H54 (cell line): ENCODE measurements around the gene LRCH1.

Experiments used
- DNase-seq: peaks from one replicate; pipeline ENCODE4 v3.0.0; 2011; ENCODE audit warnings: low spot score, mixed read lengths; ENCODE audit not compliant: insufficient read length
- FAIRE-seq: peaks from 3 replicates; lab custom pipeline; 2011; peaks lifted over from hg19 to GRCh38; lab: Jason Lieb, UNC
- POLR2A ChIP-seq: IDR thresholded peaks from 2 replicates; pipeline ENCODE4 v1.6.1; 2011; ENCODE audit warnings: low read depth, mild to moderate bottlenecking, low read length

Gene LRCH1

DNA sequence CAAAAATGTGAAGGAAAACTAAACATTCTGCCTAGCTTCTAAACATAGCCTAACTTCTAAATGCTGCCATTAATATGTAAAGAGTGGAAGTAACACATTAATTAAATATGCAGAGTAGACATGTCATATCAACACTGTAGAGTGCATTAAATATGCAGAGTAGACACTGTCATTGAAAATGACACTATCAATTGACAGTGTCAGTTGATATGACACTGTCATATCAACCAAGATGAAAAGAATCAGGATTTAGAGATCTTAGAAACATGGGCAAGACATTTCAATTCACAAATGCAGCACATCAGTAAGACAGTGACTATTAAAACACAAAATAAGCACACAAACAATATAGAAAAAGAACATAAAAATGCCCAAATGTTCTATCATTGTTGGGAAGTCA, 218.7 kb downstream of the LRCH1 start:
- DNase-seq (no peak), FAIRE-seq (no peak)
- no peak for TF ChIP-seq POLR2A

DNA sequence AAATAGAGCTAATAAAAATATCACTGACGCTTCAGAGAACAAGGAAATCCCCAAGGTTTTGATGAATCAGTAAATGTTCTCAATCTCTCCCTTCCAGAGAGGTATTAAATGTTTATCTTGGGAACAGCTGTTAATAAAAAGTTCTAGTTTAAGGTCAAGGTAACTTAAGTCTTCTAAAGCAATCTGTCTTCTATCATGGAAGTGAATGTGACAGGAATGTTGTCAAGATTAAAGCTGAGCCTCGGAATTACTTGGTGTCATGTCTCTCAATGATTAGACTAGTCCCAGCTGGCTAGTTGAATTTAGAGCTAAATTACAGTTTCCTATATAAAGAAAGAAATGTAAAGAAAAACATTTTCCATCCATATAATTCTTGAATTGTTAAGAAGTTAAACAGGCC, 220.6 kb downstream of the LRCH1 start:
- no peak for TF ChIP-seq POLR2A
- FAIRE-seq (no peak), DNase-seq (no peak)

DNA sequence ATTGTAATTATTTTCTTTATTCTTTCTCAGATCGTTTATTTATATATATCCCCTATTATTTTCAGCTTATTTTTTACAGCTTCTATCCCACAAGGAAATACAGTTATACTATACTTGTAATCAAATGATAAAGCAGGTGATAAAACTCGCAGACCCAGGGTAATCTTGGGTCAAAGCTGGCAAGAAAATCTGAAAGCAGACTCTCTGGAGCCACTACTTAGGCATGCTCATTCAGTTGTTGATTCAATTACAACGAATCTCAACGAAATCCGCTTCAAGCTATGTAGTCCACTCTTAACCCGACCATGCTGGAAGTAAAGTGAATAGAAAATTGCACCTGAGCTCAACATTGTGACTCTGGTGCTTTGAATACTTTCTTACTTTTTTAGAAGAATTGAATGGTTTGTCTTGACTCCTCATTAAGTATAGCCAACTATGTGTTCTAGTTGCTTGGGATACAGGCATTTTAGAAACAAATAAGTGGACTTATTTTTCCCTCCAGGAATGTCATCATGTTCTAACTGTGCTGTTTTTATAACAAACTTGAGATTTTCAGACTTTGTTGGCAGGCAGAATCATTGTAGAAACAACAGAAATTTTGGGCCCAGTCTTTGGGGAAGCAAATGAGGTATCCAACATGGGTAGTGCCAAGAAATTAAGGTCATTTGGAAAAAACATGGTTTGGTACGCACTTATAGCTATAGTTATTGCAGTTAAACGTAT, 222.6 kb downstream of the LRCH1 start:
- no peak for TF ChIP-seq POLR2A
- FAIRE-seq (no peak), DNase-seq (no peak)

DNA sequence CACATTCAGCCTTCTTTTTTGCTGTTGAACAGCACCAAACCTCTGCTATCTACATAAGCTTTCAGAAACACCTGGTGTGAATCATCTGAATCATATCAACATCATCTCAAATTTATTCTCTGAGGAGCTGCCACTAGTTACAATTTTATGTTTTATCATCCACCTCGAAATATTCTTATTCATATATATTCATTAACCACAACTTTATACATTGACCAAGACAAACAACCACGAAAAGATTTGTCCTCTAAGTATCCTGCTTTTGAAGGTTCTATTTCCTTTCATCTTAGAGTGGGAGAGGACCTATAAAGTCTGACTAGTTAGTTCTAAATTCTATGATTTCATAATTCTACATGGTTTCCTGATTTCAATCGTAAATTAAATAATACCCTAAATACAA, 225.1 kb downstream of the LRCH1 start:
- no peak for TF ChIP-seq POLR2A
- DNase-seq (no peak), FAIRE-seq (no peak)

DNA sequence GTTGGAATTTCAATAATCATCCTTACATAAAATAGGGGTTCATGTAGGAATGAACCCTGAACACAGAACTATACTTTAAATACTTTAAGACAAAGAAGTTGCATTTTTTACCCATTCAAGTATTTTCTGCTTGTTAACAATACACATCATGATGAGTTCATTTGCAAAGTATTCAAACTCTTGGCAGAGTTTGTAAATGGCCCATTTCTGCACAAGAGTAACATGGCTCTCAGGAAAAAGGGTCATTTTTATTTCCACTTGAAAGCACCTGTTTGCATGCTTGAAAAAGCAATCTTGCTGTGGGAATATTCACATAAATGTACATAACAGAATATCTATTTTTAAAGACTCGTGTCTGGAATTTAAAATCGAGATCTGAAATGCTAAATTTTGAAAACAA, 225.9 kb downstream of the LRCH1 start:
- no peak for FAIRE-seq

DNA sequence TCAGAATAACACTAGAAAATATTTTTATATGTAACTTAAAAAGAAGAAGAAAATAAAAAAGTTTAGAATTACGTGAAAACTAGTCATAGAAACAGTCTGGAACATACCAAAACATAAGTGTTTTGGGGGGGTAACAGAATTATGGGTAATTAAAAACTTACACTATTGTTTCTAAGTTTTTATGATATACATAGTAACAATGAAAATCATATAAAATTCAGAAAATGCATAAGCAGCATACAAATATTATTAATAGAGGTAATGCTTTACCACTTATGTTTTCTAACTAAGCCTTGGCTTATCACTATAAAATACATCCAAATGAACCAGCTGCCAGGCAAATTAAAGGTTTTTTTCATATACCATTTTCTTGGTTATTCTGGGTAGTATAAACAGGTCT, 229.1 kb downstream of the LRCH1 start:
- FAIRE-seq (no peak), DNase-seq (no peak)
- TF ChIP-seq POLR2A, result no peak

More for the DNA sequence above, 225.9 kb downstream of the LRCH1 start:
- no peak for TF ChIP-seq POLR2A
- DNase-seq, result no peak

DNA sequence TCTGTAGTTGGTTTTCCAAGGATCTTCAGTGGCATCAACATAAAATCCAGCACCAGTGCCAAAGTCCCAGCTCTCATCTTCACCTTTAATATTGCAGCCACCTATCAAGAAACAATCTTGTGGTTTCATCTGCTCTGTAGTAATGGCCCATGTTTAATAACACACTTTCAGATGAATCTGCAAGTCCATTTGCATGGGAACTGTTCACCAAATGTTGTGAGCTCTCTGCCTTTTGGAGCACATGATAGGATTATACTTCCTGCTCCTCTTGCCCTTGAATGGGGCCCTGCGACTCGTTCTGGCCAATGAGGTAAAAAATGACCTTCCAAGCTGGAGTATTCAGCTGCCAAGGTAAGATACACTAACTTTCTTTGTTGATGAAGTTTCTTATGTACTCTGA, 229.7 kb downstream of the LRCH1 start:
- DNase-seq (no peak), FAIRE-seq (no peak)
- no peak for TF ChIP-seq POLR2A

DNA sequence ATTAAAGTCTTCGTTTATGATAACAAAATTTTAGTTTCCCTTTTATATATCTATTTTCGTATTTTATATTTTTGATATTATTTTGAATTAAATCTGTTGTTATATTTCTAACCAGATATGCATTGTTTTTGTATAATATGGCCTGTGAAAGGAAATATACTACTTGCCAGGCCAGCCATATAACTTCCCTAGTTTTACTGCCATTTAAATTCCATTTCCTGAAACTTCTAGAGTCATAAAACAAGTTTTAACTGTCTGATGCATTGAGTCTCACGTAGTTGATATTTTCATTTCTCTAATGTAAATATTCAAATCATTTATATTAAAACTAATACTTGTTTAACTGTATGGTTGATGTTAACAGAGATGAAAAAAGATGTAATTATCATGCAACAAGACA, 230.5 kb downstream of the LRCH1 start:
- FAIRE-seq (no peak), DNase-seq (no peak)
- no peak for TF ChIP-seq POLR2A

DNA sequence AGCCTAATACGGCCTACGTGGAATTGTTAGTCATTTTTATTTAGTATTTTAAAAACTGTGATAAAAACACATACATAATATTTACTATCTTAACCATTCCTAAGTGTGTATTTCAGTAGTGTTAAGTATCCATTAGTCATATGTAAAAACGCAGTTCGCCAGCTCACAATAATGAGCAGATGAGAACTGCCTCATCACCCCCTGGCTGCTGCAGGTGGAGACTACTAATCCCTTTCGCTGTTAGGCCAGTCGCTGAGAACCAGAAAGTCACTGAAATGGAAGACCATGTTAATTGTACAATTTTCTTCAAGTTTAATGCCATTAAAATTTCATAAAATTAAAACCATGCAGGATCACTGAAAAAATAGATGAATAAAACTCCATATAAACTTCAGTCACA, 242.4 kb downstream of the LRCH1 start:
- no peak for DNase-seq
- FAIRE-seq, result no peak
- no peak for TF ChIP-seq POLR2A

DNA sequence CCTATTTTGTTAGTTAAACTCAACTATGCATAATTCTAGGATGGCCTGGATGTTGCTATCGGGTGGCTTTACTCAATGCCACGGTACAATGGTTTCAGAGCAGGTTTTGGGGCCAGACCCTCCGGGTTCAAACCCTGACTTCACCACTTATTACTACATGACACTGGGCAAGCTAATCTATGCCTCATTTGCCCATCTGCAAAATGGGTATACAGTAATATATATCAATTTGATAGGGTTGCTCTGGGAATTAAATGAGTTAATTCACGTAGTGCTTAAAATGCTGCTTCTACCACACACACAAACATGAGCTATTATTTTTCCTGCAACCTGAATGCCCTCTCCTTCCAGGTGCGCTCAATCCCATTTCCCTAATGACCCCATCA, 243.2 kb downstream of the LRCH1 start:
- no peak for TF ChIP-seq POLR2A
- FAIRE-seq (no peak), DNase-seq (no peak)

DNA sequence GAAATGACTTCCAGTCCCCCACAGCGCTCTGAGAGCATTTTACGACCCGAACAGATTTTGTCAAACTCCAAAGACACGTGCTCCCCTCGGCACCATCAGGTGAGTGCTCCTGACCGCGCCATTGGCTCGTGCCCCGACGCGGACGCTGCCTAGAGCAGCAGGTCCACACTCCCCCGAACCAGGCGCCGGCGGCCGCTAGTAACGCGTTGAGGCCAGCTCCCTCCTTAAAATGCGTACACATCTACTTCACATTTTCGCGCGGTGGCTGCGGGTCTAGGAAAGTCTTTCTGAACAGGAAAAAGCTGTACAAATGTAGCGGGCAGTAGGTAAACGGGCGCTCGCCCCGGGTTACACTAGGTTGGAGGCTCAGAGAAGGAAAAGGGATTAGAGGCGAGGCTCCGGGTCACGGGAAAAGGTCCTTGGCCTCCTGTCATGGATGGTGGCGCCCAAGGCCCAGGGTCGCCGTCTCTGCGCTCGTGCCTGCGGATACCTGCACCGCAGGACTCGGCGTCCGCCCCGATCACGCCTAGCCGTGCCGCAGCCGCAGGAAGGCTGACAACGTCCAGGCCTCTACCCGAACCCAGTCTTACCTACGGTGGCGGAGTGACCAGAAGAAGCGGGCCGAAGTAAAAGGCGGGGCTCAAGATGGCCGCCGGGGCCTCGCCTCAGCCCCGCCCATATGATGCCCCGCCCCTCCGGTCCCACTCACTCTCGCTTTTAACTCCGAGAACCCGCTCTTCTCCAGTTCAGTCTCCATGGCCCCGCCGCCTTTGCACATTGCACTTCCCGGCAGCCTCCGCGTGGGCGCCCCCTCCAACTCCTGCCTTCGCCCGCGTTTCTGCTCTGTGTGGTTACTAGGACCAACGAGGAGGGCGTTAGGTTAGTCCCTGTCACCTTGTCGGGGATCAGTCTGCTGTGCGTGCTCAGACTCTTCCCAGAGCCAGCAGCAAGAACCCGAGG, 243.8 kb downstream of the LRCH1 start, which contains the start of gene ESD:
TSS of gene ESD (minus strand) at position 647 of the 960 bp plus-strand sequence. CDS start 5,748 bp downstream, outside the sequence.
- FAIRE-seq (peak; percentile 72), DNase-seq (peak; percentile 60)
- TF ChIP-seq POLR2A, result peak; percentile 71

DNA sequence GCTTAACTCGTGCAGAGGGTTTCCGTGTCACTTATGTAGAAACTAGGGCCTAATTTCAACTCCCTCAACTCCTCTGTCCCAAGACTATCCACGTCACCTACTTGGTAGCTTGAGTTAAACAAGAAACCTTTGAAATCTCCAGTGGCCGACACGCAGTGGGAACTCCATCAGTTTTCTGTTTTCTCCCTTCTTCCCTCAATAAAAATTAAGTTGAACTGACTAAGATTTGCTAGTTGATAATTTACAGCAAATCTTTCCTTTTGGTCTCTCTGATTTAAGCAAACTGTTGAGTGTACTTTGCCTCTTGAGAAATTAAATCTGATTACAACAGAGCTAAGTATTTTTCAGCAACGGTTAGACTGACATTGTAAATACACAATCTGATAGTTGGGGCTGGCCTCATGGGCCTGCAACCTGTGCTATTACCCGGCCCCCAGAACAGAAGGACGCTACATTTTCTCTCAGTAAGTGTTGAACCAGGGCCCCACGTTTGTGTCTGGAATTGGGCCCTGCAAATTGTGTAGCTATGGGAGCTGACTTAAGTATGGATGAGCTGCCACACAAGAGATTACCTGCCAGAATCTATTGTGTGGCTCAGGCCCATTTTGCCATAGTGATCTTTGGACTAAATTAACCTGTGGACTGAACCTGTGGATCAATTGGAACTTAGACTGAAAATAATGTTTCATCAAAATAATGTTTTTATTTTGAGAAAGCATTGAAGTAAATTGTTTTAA, 244.7 kb downstream of the LRCH1 start:
- DNase-seq, result no peak
- TF ChIP-seq POLR2A, result no peak
- no peak for FAIRE-seq

DNA sequence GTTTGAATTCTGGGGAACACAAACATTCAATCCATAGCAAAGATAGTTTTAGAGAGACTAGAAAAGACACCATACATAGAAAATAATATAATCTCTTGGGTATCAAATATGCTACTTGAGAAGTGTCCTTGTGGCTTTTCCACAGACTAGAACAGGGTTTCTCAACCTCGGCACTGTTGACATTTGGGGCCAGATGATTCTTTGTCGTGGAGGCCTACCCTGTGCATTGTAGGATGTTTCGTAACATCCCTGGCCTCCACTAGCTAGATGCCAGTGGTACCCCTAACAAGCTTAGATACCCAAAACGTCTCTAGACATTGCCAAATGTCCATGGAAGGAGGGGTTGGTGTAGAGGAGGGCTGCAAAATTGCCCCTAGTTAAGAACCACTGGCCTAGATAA, 246.2 kb downstream of the LRCH1 start:
- FAIRE-seq (no peak), DNase-seq (no peak)
- TF ChIP-seq POLR2A, result no peak

DNA sequence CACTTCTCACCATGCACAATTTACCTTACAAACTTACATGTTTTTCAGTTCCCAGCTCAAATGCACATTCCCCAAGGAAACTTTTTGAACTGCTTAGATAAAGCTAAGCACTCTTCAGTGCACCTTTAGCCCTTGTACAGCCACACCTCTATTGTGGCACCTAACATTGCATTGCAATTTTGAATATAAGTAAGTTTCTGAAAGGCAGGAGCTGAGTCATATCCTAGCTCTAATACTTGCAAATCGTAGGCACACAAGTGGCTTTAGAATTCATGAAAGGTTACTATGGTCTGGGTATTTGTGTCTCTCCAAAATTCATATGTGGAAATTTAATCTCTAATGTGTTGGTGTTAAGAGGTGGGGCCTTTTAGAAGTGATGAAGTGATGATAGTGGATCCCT, 248.9 kb downstream of the LRCH1 start:
- FAIRE-seq (no peak), DNase-seq (no peak)
- TF ChIP-seq POLR2A, result no peak
